Upper lobe of left lung (tissue), 6 donors: ENCODE data around the gene ARGLU1. TPM values are rescaled to one million over a fixed set of nuclear protein-coding genes. Genes with fewer than 3 reads are reported as not detected.

ENCODE experiments used
- ATAC-seq, 2 donors: fragments of 200-7000 bp; cut with Tn5 transposase; one replicate each; pipeline ENCODE4 v1.9.1; 2022; ENCODE audit warnings: mild to moderate bottlenecking in 2 of 2, moderate library complexity in 2 of 2; ENCODE audit not compliant: low FRiP score in 2 of 2
- DNase-seq, 2 donors: peaks; one replicate each; pipeline ENCODE4 v3.0.0-alpha.2; 2019 to 2020
- H3K27ac ChIP-seq, 4 donors: fragments of 200-600 bp; sonication (generic); one replicate each; pipeline ENCODE4 v1.5.1; 2016 to 2019
- H3K27me3 ChIP-seq, 4 donors: fragments of 200-600 bp; sonication (generic); one replicate each; pipeline ENCODE4 v1.5.1; 2017 to 2019
- H3K36me3 ChIP-seq, 4 donors: fragments of 200-600 bp; sonication (generic); one replicate each; pipeline ENCODE4 v1.5.1; 2016 to 2019
- H3K4me1 ChIP-seq, 4 donors: fragments of 200-600 bp; sonication (generic); one replicate each; pipeline ENCODE4 v1.5.1; 2018 to 2019
- H3K4me3 ChIP-seq, 4 donors: fragments of 200-600 bp; sonication (generic); one replicate each; pipeline ENCODE4 v1.5.1; 2017 to 2019; ENCODE audit warnings: mild to moderate bottlenecking in 2 of 4, moderate library complexity in 1 of 4
- H3K9me3 ChIP-seq, 4 donors: fragments of 200-600 bp; sonication (generic); one replicate each; pipeline ENCODE4 v1.5.1; 2018 to 2019
- EP300 ChIP-seq, 4 donors: sonication (generic); formaldehyde crosslinking; IDR thresholded peaks; one replicate each; pipeline ENCODE4 v1.5.1; 2017; ENCODE audit warnings: antibody characterized with exemption in 4 of 4, control low read depth in 2 of 4
- POLR2A ChIP-seq, 4 donors: fragments of 450-650 bp; IDR thresholded peaks; one replicate each; pipeline ENCODE4 v1.5.1; 2016 to 2017; ENCODE audit warnings: antibody characterized with exemption in 4 of 4, mild to moderate bottlenecking in 2 of 4
- POLR2AphosphoS5 ChIP-seq, 2 donors: sonication (generic); formaldehyde crosslinking; IDR thresholded peaks; one replicate each; pipeline ENCODE4 v1.5.1; 2017; ENCODE audit warnings: antibody characterized with exemption in 2 of 2
- WGBS, 2 donors: methylation state at CpG; one replicate each; pipeline ENCODE4 v1.1.5; 2017 to 2018; 5-methylcytosine and 5-hydroxymethylcytosine counted together
- total RNA-seq, 6 donors: library from RNA; depleted of rRNA in 4 of 6; stranded (reverse); fragments of >200 nt in 4 of 6; gene quantifications; one replicate each; pipeline versions ENCODE4 v1.1.0 to v1.2.1, GENCODE V29; 2016 to 2021
- TF ChIP-seq, protein P1 (sequence below), 6 experiments: fragments of 450-650 bp in 4 of 6; fragments of 200-600 bp in 2 of 6; sonication (generic) in 2 of 6; IDR thresholded peaks; one replicate each; pipeline ENCODE4 v1.5.1; 2016 to 2019; ENCODE audit warnings: antibody characterized with exemption in 6 of 6
- donor health status: DM: no; HTN: no; CAD: no; lungs with moderate emphysema.
- donor health status: DM: no; HTN: yes; CAD: no; lungs with severe emphysema.

Gene ARGLU1
- total RNA-seq, 6 donors from 2014 or later: 73.6 to 411 (median 121) TPM

DNA sequence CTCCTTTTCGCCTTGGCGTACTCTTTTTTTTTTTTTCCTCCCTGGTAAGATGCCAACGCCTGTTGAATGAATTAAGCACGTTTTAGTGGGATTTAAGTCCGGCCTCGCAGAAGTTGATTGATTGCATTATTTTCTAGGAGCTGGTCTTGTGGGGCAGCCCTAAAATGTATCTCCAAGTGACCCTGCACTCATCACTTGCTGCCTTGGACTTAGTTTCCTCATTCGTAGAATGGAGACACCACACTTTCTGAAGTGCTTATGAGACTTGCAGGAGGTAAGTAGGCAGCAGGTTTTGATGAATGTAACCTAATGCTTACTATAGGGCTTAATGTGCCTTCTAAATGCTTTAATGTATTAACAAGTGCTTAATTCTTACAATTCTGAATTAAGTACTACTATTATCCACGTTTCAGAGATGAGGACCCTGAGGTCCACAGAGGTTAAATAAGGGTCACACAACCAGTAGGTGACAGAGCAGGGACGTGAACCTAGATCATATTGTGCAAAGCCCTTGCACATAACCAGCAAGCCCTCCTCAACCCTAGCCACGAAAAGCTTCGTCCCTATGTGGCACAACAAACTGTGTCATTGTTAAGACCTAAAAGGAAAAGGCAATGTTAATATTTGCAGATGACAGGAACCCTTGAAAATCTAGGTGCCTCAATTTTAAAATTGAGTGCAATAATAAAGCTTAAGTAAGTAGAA is 514 bp upstream of the ARGLU1 start:
- ATAC-seq (peak in 1 of 2 donors; percentile 1), DNase-seq (no peak)
- peak overlapping the region; percentile 97 to 100 (median 98) for H3K27ac ChIP-seq
- TF ChIP-seq EP300 (IDR thresholded peaks at IDR 0.05) (no peak), POLR2A (IDR thresholded peaks at IDR 0.05) (no peak), POLR2AphosphoS5 (IDR thresholded peaks at IDR 0.05) (no peak)
- TF ChIP-seq, protein P1, sequence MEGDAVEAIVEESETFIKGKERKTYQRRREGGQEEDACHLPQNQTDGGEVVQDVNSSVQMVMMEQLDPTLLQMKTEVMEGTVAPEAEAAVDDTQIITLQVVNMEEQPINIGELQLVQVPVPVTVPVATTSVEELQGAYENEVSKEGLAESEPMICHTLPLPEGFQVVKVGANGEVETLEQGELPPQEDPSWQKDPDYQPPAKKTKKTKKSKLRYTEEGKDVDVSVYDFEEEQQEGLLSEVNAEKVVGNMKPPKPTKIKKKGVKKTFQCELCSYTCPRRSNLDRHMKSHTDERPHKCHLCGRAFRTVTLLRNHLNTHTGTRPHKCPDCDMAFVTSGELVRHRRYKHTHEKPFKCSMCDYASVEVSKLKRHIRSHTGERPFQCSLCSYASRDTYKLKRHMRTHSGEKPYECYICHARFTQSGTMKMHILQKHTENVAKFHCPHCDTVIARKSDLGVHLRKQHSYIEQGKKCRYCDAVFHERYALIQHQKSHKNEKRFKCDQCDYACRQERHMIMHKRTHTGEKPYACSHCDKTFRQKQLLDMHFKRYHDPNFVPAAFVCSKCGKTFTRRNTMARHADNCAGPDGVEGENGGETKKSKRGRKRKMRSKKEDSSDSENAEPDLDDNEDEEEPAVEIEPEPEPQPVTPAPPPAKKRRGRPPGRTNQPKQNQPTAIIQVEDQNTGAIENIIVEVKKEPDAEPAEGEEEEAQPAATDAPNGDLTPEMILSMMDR (IDR thresholded peaks at IDR 0.05): no peak
- 18 to 19% methylated on average over 11 of the region's 11 CpGs for whole genome bisulfite sequencing, 2 donors
- H3K4me1 ChIP-seq: peaks cover 32 to 42% (median 37%) of the 10 kb centered on the region in 4 donors
- H3K27me3 ChIP-seq: no peaks in the 10 kb centered on the region
- no peaks in the 10 kb centered on the region for H3K36me3 ChIP-seq
- H3K9me3 ChIP-seq: no peaks in the 10 kb centered on the region
- peak overlapping the region in 3 of 4 donors; percentile 62 to 97 (median 90) for H3K4me3 ChIP-seq

GRCh38 chr13:106566641-106567473 is 1.1 kb downstream of the ARGLU1 start:
- 1 to 2% methylated on average over 31 to 34 of the region's 34 CpGs for WGBS, 2 donors
- Histone ChIP-seq H3K4me1 (peaks cover 46 to 52% (median 49%) of the 10 kb centered on the region in 4 donors), H3K4me3 (peak overlapping the region; percentile 62 to 97 (median 83)), H3K27ac (peak overlapping the region; percentile 97 to 100 (median 98)), H3K36me3 (no peaks in the 10 kb centered on the region), H3K27me3 (no peaks in the 10 kb centered on the region), H3K9me3 (no peaks in the 10 kb centered on the region)
- peak in 1 of 2 donors; percentile 79 for TF ChIP-seq POLR2AphosphoS5 (IDR thresholded peaks at IDR 0.05)
- TF ChIP-seq, protein P1 (IDR thresholded peaks at IDR 0.05): no peak
- peak in 2 of 4 donors; percentile 22 to 27 for TF ChIP-seq POLR2A (IDR thresholded peaks at IDR 0.05)
- ATAC-seq: peak; percentile 65 to 77
- peak in 1 of 2 donors; percentile 76 for DNase-seq

DNA sequence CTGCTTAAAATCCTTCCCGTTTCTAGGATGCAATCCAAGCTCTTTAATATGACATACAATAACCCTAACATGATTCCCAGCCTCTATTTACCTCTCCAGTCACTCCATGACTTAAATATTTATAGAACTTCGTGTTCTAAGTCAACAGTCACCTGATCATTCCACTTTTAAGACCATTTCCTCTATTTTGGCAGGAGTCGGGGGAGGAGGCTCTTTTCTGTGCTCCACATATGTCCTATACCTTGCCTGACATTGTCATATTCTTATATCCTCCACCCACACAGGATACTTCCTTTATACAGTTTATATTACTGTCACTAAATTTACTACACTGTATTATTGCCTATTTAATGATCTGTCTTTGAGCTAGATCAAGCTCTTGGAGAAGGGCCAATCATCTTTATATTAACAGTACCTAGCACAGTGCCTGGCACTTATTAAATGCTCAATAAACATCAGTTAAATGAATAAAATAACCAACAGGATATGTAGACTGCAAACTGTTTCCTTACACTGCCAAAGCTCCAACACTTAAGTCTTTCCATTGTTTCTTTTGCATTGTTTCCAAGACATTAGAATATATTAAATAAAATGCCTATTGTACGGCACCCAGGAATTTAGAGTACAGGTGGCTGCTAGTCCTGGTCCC is 2.7 kb downstream of the ARGLU1 start:
- Histone ChIP-seq H3K4me3 (peak overlapping the region in 3 of 4 donors; percentile 62 to 97 (median 90)), H3K27ac (peak overlapping the region in 2 of 4 donors; percentile 98 to 100), H3K27me3 (no peaks in the 10 kb centered on the region), H3K36me3 (no peaks in the 10 kb centered on the region), H3K4me1 (peaks cover 51 to 63% (median 59%) of the 10 kb centered on the region in 4 donors), H3K9me3 (no peaks in the 10 kb centered on the region)
- TF ChIP-seq POLR2A (IDR thresholded peaks at IDR 0.05) (no peak), POLR2AphosphoS5 (IDR thresholded peaks at IDR 0.05) (no peak), EP300 (IDR thresholded peaks at IDR 0.05) (no peak)
- TF ChIP-seq, protein P1 (IDR thresholded peaks at IDR 0.05): no peak
- 20 to 21% methylated on average over 4 of the region's 4 CpGs for WGBS, 2 donors
- ATAC-seq (no peak), DNase-seq (no peak)

DNA sequence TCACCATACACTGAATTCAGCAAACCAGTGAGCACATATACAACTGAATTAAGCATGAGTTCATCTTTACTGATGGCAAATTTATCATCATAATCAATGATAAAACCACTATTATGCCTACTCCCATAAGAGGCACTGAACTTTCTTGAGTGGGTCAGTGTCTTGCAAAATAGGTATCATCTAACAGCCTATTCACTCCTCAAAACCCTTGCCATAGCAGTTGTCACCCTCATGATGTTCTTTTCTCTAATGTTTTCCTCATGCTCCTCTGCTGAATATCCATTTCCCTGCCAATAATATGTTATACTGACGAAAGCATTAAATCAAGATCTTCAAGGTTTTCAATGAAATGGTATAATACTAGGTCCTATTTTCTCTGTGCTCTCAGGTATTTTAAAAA is 5.6 kb downstream of the ARGLU1 start:
- peaks cover 4 to 22% (median 9%) of the 10 kb centered on the region in 4 donors for H3K36me3 ChIP-seq
- no peaks in the 10 kb centered on the region for H3K9me3 ChIP-seq
- no peak for DNase-seq
- no peak overlapping the region for H3K4me3 ChIP-seq
- WGBS, 2 donors: 84 to 86% methylated on average over 1 of the region's 1 CpG
- peak overlapping the region in 2 of 4 donors; percentile 22 to 71 for H3K27ac ChIP-seq
- H3K4me1 ChIP-seq: peaks cover 55 to 67% (median 60%) of the 10 kb centered on the region in 4 donors
- TF ChIP-seq EP300 (IDR thresholded peaks at IDR 0.05) (no peak), POLR2AphosphoS5 (IDR thresholded peaks at IDR 0.05) (no peak), POLR2A (IDR thresholded peaks at IDR 0.05) (no peak)
- TF ChIP-seq, protein P1 (IDR thresholded peaks at IDR 0.05): no peak
- no peaks in the 10 kb centered on the region for H3K27me3 ChIP-seq
- no peak for ATAC-seq
